Testis (tissue), 2 donors: Measurements from ENCODE around the gene RNF40.

Experiments used
- CTCF ChIP-seq, 3 experiments: fragments of 450-650 bp in 2 of 3; fragments of 200-600 bp in 1 of 3; sonication (generic) in 1 of 3; IDR thresholded peaks; one replicate each; pipeline ENCODE4 v1.5.1; 2016 to 2019; ENCODE audit warnings: antibody characterized with exemption in 3 of 3, mild to moderate bottlenecking in 2 of 3, moderate library complexity in 1 of 3
- POLR2A ChIP-seq: fragments of 450-650 bp; IDR thresholded peaks from one replicate; pipeline ENCODE4 v1.6.1; 2017; ENCODE audit warnings: antibody characterized with exemption, mild to moderate bottlenecking, moderate library complexity

- TF ChIP-seq CTCF (IDR thresholded peaks at IDR 0.05) (no peak), POLR2A (no peak)
Measured at GRCh38 chr16:30750876-30751465, 11.2 kb upstream of the RNF40 start.
